ENCODE results near the gene TRAF7.

The TRAF7 gene

GRCh38 chr16:2165861-2166260 is 10.3 kb downstream of the TRAF7 start:
- no peak for DNase-seq (ENCODE audit: low read depth in 2 of 2)

- no peak for DNase-seq (ENCODE audit: low read depth in 2 of 2)
Measured at GRCh38 chr16:2166263-2167067, 10.9 kb downstream of the TRAF7 start.

DNA sequence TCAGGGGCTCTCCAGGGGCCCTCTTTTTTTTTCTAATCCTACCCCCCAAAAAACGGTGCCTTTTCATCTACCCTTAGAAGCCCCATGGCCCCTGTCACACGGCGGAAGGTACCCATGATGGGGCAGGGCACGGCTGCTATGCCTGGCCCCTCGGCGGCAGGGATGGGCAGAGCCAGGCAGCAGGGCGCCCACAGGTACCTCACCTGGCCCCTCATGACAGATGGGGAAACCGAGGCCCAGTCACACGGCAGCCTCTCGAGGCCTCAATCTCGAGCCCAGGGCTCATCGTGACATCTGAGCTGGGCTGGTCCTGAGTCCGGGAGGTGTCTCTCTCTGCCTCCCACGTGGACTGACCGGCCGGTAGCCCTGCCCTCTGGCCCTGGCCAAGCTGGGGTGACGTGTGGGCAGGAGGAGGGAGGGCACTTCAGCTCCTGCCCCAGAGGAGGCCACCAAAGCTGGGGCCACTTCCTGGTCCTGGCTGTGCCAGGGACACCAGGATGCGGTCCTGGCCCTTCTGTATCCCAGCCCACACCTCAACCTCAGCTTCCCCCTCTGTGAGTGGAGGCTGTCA is 11.6 kb downstream of the TRAF7 start:
- no peak for DNase-seq (ENCODE audit: low read depth in 2 of 2)

- DNase-seq (ENCODE audit: low read depth in 2 of 2), result no peak
Measured at GRCh38 chr16:2170080-2170479, 14.5 kb downstream of the TRAF7 start.

GRCh38 chr16:2170587-2171435 is 15.2 kb downstream of the TRAF7 start:
- no peak for DNase-seq (ENCODE audit: low read depth in 2 of 2)

- DNase-seq (ENCODE audit: low read depth in 2 of 2), result no peak
Measured at GRCh38 chr16:2171601-2172178, 16.1 kb downstream of the TRAF7 start.

- DNase-seq (ENCODE audit: low read depth in 2 of 2), result no peak
Measured at GRCh38 chr16:2172688-2173335, 17.2 kb downstream of the TRAF7 start.

DNA sequence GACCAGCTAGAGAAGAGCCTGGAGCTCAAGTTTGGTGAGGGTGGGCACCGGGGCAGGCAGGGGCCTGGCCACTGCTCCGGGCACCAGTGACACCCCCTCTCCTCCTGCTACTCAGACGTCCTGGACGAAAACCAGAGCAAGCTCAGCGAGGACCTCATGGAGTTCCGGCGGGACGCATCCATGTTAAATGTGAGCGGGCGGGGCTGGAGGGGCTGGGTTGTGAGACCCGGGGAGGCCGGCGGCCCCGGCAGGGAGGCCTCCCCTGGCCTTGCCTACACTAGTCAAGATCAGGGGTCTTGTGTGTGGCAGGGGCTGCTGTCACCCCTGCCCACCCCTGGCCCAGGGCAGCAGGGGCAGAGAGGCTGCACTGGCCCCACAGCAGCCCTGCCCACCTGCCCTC is 17.8 kb downstream of the TRAF7 start:
- DNase-seq (ENCODE audit: low read depth in 2 of 2), result no peak

- DNase-seq (ENCODE audit: low read depth in 2 of 2), result no peak
Measured at GRCh38 chr16:2173916-2174315, 18.3 kb downstream of the TRAF7 start.

GRCh38 chr16:2174396-2175131 is 19.0 kb downstream of the TRAF7 start:
- DNase-seq (ENCODE audit: low read depth in 2 of 2), result no peak

DNA sequence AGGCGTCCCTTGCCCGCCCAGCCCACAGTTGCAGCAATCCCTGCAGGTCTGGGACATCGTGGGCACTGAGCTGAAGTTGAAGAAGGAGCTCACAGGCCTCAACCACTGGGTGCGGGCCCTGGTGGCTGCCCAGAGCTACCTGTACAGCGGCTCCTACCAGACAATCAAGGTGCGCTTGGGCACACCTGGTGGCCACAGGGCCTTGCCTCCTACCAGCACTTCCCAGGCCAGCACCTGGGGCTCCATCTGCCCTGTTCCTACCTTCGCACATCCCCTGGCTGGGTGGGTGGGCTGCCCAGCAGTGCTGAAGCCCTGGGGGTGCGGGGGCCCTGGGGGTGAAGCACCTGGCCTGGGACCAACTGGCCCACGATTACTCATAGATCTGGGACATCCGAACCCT is 19.9 kb downstream of the TRAF7 start:
- no peak for DNase-seq (ENCODE audit: low read depth in 2 of 2)

DNA sequence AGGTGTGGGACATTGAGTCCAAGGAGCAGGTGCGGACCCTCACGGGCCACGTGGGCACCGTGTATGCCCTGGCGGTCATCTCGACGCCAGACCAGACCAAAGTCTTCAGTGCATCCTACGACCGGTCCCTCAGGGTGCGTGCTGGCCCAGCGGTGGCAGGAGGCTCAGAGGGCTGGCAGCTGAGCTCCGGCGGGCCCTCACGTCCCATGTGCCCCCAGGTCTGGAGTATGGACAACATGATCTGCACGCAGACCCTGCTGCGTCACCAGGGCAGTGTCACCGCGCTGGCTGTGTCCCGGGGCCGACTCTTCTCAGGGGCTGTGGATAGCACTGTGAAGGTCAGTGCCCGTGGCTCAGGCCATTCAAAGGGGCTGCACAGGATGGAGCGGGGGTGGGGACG is 20.5 kb downstream of the TRAF7 start:
- DNase-seq (ENCODE audit: low read depth in 2 of 2), result no peak

GRCh38 chr16:2177101-2177500 is 21.5 kb downstream of the TRAF7 start:
- DNase-seq (ENCODE audit: low read depth in 2 of 2), result no peak

DNA sequence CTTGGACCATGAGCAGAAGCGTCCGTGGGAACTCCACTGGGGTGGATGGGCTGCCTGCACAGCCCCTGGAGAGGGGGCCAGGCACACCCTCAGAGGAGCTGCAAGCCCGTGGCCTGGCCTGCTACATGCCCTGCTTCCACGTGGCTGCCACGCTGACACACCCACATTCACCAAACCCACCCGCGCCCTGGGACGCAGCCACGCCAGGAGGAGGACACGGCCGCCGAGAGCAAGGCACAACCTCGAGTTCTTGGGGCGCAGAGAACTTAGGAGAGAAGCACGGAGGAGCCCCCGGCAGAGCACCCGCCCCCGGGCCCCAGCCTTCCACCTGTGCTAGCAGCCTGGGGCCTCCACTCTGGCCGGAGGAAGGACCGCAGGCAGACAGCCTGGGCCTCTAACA is 22.0 kb downstream of the TRAF7 start:
- no peak for DNase-seq (ENCODE audit: low read depth in 2 of 2)

- DNase-seq (ENCODE audit: low read depth in 2 of 2), result no peak
Measured at GRCh38 chr16:2178321-2179106, 22.9 kb downstream of the TRAF7 start.

GRCh38 chr16:2179107-2179501 is 23.5 kb downstream of the TRAF7 start:
- no peak for DNase-seq (ENCODE audit: low read depth in 2 of 2)

- DNase-seq (ENCODE audit: low read depth in 2 of 2), result no peak
Measured at GRCh38 chr16:2179576-2179975, 24.0 kb downstream of the TRAF7 start.

- DNase-seq (ENCODE audit: low read depth in 2 of 2), result no peak
Measured at GRCh38 chr16:2180461-2180860, 24.9 kb downstream of the TRAF7 start.

DNA sequence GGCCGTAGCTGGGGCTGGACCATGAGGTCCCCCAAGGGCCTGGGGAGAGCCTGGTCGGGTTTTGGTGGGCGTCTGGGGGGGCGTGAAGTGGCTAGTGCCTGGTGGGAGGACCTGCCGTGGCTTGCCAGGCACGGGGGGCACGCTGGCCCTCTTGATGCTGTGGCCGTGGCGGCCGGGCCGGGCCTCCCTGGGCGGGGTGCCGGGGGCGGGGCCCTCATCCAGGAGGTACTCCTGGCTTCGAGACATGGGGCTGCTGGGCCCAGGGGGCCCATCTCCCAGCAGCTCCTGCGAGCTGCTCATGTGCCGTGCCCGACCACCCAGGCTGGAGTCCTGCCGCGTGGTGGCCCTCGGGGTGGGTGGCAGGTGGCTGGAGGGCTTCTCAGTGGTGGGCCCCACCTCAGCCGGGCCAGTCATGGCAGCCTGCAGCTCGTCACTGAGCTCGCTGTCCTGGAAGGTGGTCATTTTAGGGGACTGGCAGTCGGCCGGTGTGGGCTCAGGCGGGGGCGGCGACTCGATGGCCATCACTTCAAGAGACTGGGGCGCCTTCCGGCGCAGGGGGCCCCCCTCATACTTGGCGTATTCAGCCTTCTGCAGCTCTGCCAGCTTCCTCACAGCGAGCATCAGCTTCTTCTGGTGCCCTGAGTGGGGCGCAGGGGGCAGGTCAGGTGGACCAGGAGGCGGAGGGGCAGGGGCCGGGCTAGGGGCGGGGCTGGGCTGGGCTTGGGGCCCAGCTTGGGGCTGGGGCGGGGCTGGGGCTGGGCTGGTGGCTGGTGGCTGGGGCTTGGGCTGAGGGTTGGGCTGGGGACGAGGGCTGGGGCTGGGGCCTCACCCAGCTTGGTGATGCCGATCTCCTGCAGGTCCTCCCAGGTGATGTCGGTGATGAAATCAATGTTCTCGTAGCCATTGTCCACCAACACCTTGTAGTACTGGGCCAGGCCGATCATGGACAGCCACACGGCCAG is 25.7 kb downstream of the TRAF7 start:
- DNase-seq (ENCODE audit: low read depth in 2 of 2), result no peak
